HepG2 (cell line): ENCODE results near the gene PCDH12. TPM values are rescaled to one million over a fixed set of nuclear protein-coding genes. Genes with fewer than 3 reads are reported as not detected.

ENCODE experiments used
- ASH2L ChIP-seq: fragments of 300-600, 200-600 bp; sonication (generic); IDR thresholded peaks from 2 replicates; pipeline ENCODE4 v1.7.0; 2017; ENCODE audit warnings: low read depth, mild to moderate bottlenecking, moderate library complexity, mixed read lengths, low read length; ENCODE audit not compliant: insufficient read length
- CBX2 ChIP-seq, 2 experiments: fragments of 200-600 bp in 1 of 2; sonication (generic); formaldehyde crosslinking in 1 of 2; IDR thresholded peaks; 2 replicates each; pipeline versions ENCODE4 v1.7.0 to v1.8.1; 2018 to 2022; ENCODE audit warnings: low read depth in 2 of 2, low read length in 1 of 2, mild to moderate bottlenecking in 1 of 2, missing genetic modification reagents in 1 of 2
- ETV6 ChIP-seq: sonication (generic); formaldehyde crosslinking; conservative IDR thresholded peaks from 2 replicates; pipeline ENCODE4 v1.4.0; 2020; ENCODE audit warnings: missing genetic modification reagents
- FOXO4 ChIP-seq: sonication (generic); formaldehyde crosslinking; conservative IDR thresholded peaks from 2 replicates; pipeline ENCODE4 v1.8.1; 2023; ENCODE audit warnings: missing genetic modification reagents
- HNF4G ChIP-seq, 2 experiments: sonication (generic) in 1 of 2; formaldehyde crosslinking in 1 of 2; IDR thresholded peaks; 2 replicates each; pipeline versions ENCODE4 v1.4.0 to v1.6.1; 2011 to 2020; ENCODE audit warnings: borderline replicate concordance in 2 of 2, low read depth in 2 of 2, mild to moderate bottlenecking in 2 of 2, low read length in 1 of 2, missing genetic modification reagents in 1 of 2, moderate library complexity in 1 of 2
- LBX2 ChIP-seq: sonication (generic); formaldehyde crosslinking; IDR thresholded peaks from 2 replicates; pipeline ENCODE4 v1.5.0; 2020; ENCODE audit warnings: missing genetic modification reagents, mild to moderate bottlenecking, borderline replicate concordance
- MIER3 ChIP-seq: IDR thresholded peaks from 2 replicates; pipeline ENCODE4 v1.6.1; 2016; ENCODE audit warnings: missing compliant biosample characterization, borderline replicate concordance
- MTERF4 ChIP-seq: sonication (generic); formaldehyde crosslinking; IDR thresholded peaks from 2 replicates; pipeline ENCODE4 v1.8.0; 2023; ENCODE audit warnings: mild to moderate bottlenecking, missing genetic modification reagents
- MYNN ChIP-seq: sonication (generic); formaldehyde crosslinking; IDR thresholded peaks from 2 replicates; pipeline ENCODE4 v1.4.0; 2020; ENCODE audit warnings: mild to moderate bottlenecking, low read depth, missing genetic modification reagents
- RFX5 ChIP-seq: IDR thresholded peaks from 2 replicates; pipeline ENCODE4 v1.6.1; 2011; ENCODE audit warnings: low read depth, low read length, improper control_type of control experiment
- RFXAP ChIP-seq: sonication (generic); formaldehyde crosslinking; IDR thresholded peaks from 2 replicates; pipeline ENCODE4 v1.4.0; 2020; ENCODE audit warnings: missing genetic modification reagents, borderline replicate concordance
- SP2 ChIP-seq: sonication (generic); formaldehyde crosslinking; IDR thresholded peaks from 2 replicates; pipeline ENCODE4 v1.5.1; 2020; ENCODE audit warnings: mild to moderate bottlenecking, missing genetic modification reagents
- THAP8 ChIP-seq: sonication (generic); formaldehyde crosslinking; IDR thresholded peaks from 2 replicates; pipeline ENCODE4 v1.5.1; 2020; ENCODE audit warnings: missing genetic modification reagents, mild to moderate bottlenecking, borderline replicate concordance
- ZC3H13 ChIP-seq: sonication (generic); formaldehyde crosslinking; IDR thresholded peaks from 2 replicates; pipeline ENCODE4 v1.8.1; 2023; ENCODE audit warnings: mild to moderate bottlenecking, missing genetic modification reagents, moderate library complexity
- ZNF281 ChIP-seq: sonication (generic); formaldehyde crosslinking; IDR thresholded peaks from 2 replicates; pipeline ENCODE4 v1.4.0; 2020; ENCODE audit warnings: missing genetic modification reagents, borderline replicate concordance
- ZNF333 ChIP-seq: sonication (generic); formaldehyde crosslinking; IDR thresholded peaks from 2 replicates; pipeline ENCODE4 v1.4.0; 2020; ENCODE audit warnings: mild to moderate bottlenecking, missing genetic modification reagents, borderline replicate concordance
- ZNF530 ChIP-seq: sonication (generic); formaldehyde crosslinking; IDR thresholded peaks from 2 replicates; pipeline ENCODE4 v1.5.0; 2020; ENCODE audit warnings: low read depth, mild to moderate bottlenecking, missing genetic modification reagents
- ZNF563 ChIP-seq: sonication (generic); formaldehyde crosslinking; IDR thresholded peaks from 2 replicates; pipeline ENCODE4 v1.8.0; 2022; ENCODE audit warnings: mild to moderate bottlenecking, moderate library complexity, missing genetic modification reagents
- ZNF580 ChIP-seq: IDR thresholded peaks from 2 replicates; pipeline ENCODE4 v1.6.1; 2016; ENCODE audit warnings: low read depth, borderline replicate concordance
- ZNF672 ChIP-seq: sonication (generic); formaldehyde crosslinking; IDR thresholded peaks from 2 replicates; pipeline ENCODE4 v1.8.1; 2022; ENCODE audit warnings: missing genetic modification reagents
- ZNF879 ChIP-seq: sonication (generic); formaldehyde crosslinking; IDR thresholded peaks from 2 replicates; pipeline ENCODE4 v1.8.1; 2023; ENCODE audit warnings: missing genetic modification reagents
- polyA plus RNA-seq, 8 experiments: library from polyadenylated mRNA; depleted of rRNA in 3 of 8; stranded (reverse) in 7 of 8; unstranded in 1 of 8; fragments of >200 nt; fragmentation: Illumina TruSeq in 4 of 8; extraction: Trizol in 4 of 8; gene quantifications; 2 replicates each; pipeline versions ENCODE4 v1.2.1 to v1.2.3, GENCODE V29; 2011 to 2016; ENCODE audit warnings: low read depth in 4 of 8, missing spikeins in 1 of 8, mixed read lengths in 1 of 8; ENCODE audit not compliant: insufficient read depth in 1 of 8
- total RNA-seq, 5 experiments: library from RNA; depleted of rRNA; stranded (reverse); fragments of >200 nt; fragmentation: Illumina TruSeq; extraction: Trizol; gene quantifications; 2 replicates each; pipeline ENCODE4 v1.2.3, GENCODE V29; 2016; ENCODE audit warnings: low read depth in 1 of 5

The PCDH12 gene
- total and polyA plus RNA-seq, 2 of the 13 experiments (the other 11 are each of a cell fraction or from before 2014, with no cell fraction given), result not detected

- peak; percentile 93 for TF ChIP-seq ZNF563 (CRISPR knock-in tag)
- no peak for TF ChIP-seq THAP8 (CRISPR knock-in tag)
- TF ChIP-seq ZNF281, result no peak
- TF ChIP-seq FOXO4 (CRISPR knock-in tag), result 0 out of 2 replicates have a peak, but pooled peaks have one; percentile 82
- peak; percentile 18; the same call in 1 of the 2 replicates for TF ChIP-seq RFX5
- no peak for TF ChIP-seq MYNN
- peak; percentile 84; the same call in 1 of the 2 replicates for TF ChIP-seq ZNF580 (CRISPR knock-in tag)
- TF ChIP-seq RFXAP (CRISPR knock-in tag), result 0 out of 2 replicates have a peak, but pooled peaks have one; percentile 91
- TF ChIP-seq ZNF672 (CRISPR knock-in tag), result no peak
- TF ChIP-seq MTERF4 (CRISPR knock-in tag), result peak; percentile 94
- no peak for TF ChIP-seq ZNF879
- no peak for TF ChIP-seq HNF4G (IDR thresholded peaks at IDR 0.05; ENCODE audit: borderline replicate concordance, low read depth, low read length)
- TF ChIP-seq HNF4G (CRISPR knock-in tag; IDR thresholded peaks at IDR 0.05; ENCODE audit: borderline replicate concordance, low read depth), result peak; percentile 52; the same call in 1 of the 2 replicates
- 0 out of 2 replicates have a peak, but pooled peaks have one; percentile 22 for TF ChIP-seq ZNF333
- peak; percentile 69 for TF ChIP-seq SP2
- no peak for TF ChIP-seq ZNF530 (CRISPR knock-in tag)
- TF ChIP-seq LBX2 (CRISPR knock-in tag), result no peak
- peak; percentile 72 for TF ChIP-seq ZC3H13
- peak; percentile 77; the same call in 1 of the 2 replicates for TF ChIP-seq ETV6 (CRISPR knock-in tag)
- TF ChIP-seq ASH2L, result peak; percentile 92
- peak; percentile 74; the same call in 1 of the 2 replicates for TF ChIP-seq MIER3 (CRISPR knock-in tag)
- no peak for TF ChIP-seq CBX2 (IDR thresholded peaks at IDR 0.05; ENCODE audit: low read depth, low read length)
- 0 out of 2 replicates have a peak, but pooled peaks have one; percentile 26 for TF ChIP-seq CBX2 (CRISPR knock-in tag; IDR thresholded peaks at IDR 0.05; ENCODE audit: low read depth)
These were observed 11.1 kb upstream of the PCDH12 start, which contains the start of gene RNF14 (continued) for GRCh38 chr5:141968914-141969608.
